Lower leg skin (tissue), 3 donors: ENCODE measurements around the gene ZEB1.

Source experiments
- POLR2A ChIP-seq, 2 donors: fragments of 450-650 bp; IDR thresholded peaks; one replicate each; pipeline ENCODE4 v1.6.1; 2016 to 2017; ENCODE audit warnings: antibody characterized with exemption in 2 of 2, mild to moderate bottlenecking in 1 of 2, moderate library complexity in 1 of 2
- TF ChIP-seq, protein P1 (sequence below), 3 donors: fragments of 450-650 bp; IDR thresholded peaks; one replicate each; pipeline ENCODE4 v1.5.1; 2016; ENCODE audit warnings: antibody characterized with exemption in 3 of 3, mild to moderate bottlenecking in 3 of 3, moderate library complexity in 2 of 3

DNA sequence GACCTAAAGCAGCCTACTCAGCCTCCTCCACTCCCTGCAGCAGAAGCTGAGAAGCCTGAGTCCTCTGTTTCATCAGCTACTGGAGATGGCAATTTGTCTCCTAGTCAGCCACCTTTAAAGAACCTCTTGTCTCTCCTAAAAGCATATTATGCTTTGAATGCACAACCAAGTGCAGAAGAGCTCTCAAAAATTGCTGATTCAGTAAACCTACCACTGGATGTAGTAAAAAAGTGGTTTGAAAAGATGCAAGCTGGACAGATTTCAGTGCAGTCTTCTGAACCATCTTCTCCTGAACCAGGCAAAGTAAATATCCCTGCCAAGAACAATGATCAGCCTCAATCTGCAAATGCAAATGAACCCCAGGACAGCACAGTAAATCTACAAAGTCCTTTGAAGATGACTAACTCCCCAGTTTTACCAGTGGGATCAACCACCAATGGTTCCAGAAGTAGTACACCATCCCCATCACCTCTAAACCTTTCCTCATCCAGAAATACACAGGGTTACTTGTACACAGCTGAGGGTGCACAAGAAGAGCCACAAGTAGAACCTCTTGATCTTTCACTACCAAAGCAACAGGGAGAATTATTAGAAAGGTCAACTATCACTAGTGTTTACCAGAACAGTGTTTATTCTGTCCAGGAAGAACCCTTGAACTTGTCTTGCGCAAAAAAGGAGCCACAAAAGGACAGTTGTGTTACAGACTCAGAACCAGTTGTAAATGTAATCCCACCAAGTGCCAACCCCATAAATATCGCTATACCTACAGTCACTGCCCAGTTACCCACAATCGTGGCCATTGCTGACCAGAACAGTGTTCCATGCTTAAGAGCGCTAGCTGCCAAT is 202.2 kb downstream of the ZEB1 start:
- no peak for TF ChIP-seq POLR2A (IDR thresholded peaks at IDR 0.05)
- TF ChIP-seq, protein P1, sequence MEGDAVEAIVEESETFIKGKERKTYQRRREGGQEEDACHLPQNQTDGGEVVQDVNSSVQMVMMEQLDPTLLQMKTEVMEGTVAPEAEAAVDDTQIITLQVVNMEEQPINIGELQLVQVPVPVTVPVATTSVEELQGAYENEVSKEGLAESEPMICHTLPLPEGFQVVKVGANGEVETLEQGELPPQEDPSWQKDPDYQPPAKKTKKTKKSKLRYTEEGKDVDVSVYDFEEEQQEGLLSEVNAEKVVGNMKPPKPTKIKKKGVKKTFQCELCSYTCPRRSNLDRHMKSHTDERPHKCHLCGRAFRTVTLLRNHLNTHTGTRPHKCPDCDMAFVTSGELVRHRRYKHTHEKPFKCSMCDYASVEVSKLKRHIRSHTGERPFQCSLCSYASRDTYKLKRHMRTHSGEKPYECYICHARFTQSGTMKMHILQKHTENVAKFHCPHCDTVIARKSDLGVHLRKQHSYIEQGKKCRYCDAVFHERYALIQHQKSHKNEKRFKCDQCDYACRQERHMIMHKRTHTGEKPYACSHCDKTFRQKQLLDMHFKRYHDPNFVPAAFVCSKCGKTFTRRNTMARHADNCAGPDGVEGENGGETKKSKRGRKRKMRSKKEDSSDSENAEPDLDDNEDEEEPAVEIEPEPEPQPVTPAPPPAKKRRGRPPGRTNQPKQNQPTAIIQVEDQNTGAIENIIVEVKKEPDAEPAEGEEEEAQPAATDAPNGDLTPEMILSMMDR (IDR thresholded peaks at IDR 0.05) = no peak
